Activated CD8-positive, alpha-beta memory T cell treated with anti-CD3 and anti-CD28 coated beads for 4 hours (primary cell): ENCODE measurements around the gene C1orf122.
A peak's percentile ranks its signal among the peaks of the same experiment; 100 is the strongest.
"Not testable (repeated sequence)": the region's sequence is repeated elsewhere in the genome, so short reads cannot be mapped to it uniquely, and the experiment has no call there.

Source experiments
- DNase-seq, 2 donors: peaks; one replicate each; pipeline ENCODE4 v3.0.0-alpha.2; 2020; ENCODE audit warnings: low read depth in 2 of 2

C1orf122 gene

GRCh38 chr1:37807555-37808368 lies at the start of gene C1orf122, which contains the start of gene YRDC:
Gene C1orf122, plus strand, starts transcription at chr1:37807790. Its CDS starts 615 bp downstream, at chr1:37808405.
Gene YRDC, minus strand, starts transcription at chr1:37808208. Its CDS starts 28 bp downstream, at chr1:37808180.
- peak; percentile 87 to 91 for DNase-seq

GRCh38 chr1:37759451-37759850 lies 48.1 kb upstream of the C1orf122 start:
- DNase-seq: no peak

GRCh38 chr1:37761416-37762095 lies 46.0 kb upstream of the C1orf122 start:
- no peak for DNase-seq

GRCh38 chr1:37762516-37762915 lies 45.1 kb upstream of the C1orf122 start:
- no peak for DNase-seq

- DNase-seq: no peak
These were observed 43.7 kb upstream of the C1orf122 start for GRCh38 chr1:37763791-37764413.

- no peak for DNase-seq
These were observed 43.2 kb upstream of the C1orf122 start for GRCh38 chr1:37764414-37764825.

GRCh38 chr1:37764888-37765441 lies 42.6 kb upstream of the C1orf122 start, which contains the start of gene EPHA10:
Gene EPHA10, minus strand, starts transcription at chr1:37765120. Its CDS starts 54 bp downstream, at chr1:37765066.
- no peak for DNase-seq

- no peak for DNase-seq
These were observed 41.5 kb upstream of the C1orf122 start for GRCh38 chr1:37765916-37766664.

GRCh38 chr1:37767488-37767887 lies 40.1 kb upstream of the C1orf122 start:
- no peak for DNase-seq

GRCh38 chr1:37771440-37771839 lies 36.1 kb upstream of the C1orf122 start:
- not testable (repeated sequence) for DNase-seq

- DNase-seq: no peak
These were observed 30.6 kb upstream of the C1orf122 start for GRCh38 chr1:37776946-37777516.

- no peak for DNase-seq
These were observed 28.9 kb upstream of the C1orf122 start for GRCh38 chr1:37778654-37779053.

GRCh38 chr1:37782491-37782890 lies 25.1 kb upstream of the C1orf122 start:
- DNase-seq: no peak

GRCh38 chr1:37792943-37793686 lies 14.5 kb upstream of the C1orf122 start:
- no peak for DNase-seq

GRCh38 chr1:37793773-37794371 lies 13.7 kb upstream of the C1orf122 start, which contains the start of gene MANEAL:
Gene MANEAL, plus strand, starts transcription at chr1:37793847. Its CDS starts 336 bp downstream, at chr1:37794183.
- DNase-seq: no peak

- DNase-seq: no peak
These were observed 12.9 kb upstream of the C1orf122 start for GRCh38 chr1:37794372-37795339.

- no peak for DNase-seq
These were observed 12.1 kb upstream of the C1orf122 start for GRCh38 chr1:37795340-37796125.
